Islet of Langerhans (tissue), 1 donor: ENCODE results near the gene BIRC3.

Experiments
- FAIRE-seq: peaks from one replicate; lab custom pipeline; 2011; peaks lifted over from hg19 to GRCh38; lab: Jason Lieb, UNC

The BIRC3 gene

GRCh38 chr11:102375720-102376399 is 58.6 kb downstream of the BIRC3 start:
- FAIRE-seq = no peak

GRCh38 chr11:102377891-102378290 is 60.6 kb downstream of the BIRC3 start:
- FAIRE-seq = no peak

- no peak for FAIRE-seq
These were observed 61.5 kb downstream of the BIRC3 start for GRCh38 chr11:102378818-102379217.

- FAIRE-seq = no peak
These were observed 65.1 kb downstream of the BIRC3 start for GRCh38 chr11:102382384-102382783.

- no peak for FAIRE-seq
These were observed 66.6 kb downstream of the BIRC3 start for GRCh38 chr11:102383839-102384238.

GRCh38 chr11:102384419-102385079 is 67.3 kb downstream of the BIRC3 start:
- no peak for FAIRE-seq

- no peak for FAIRE-seq
These were observed 68.1 kb downstream of the BIRC3 start for GRCh38 chr11:102385085-102386007.

- FAIRE-seq = no peak
These were observed 69.0 kb downstream of the BIRC3 start for GRCh38 chr11:102386136-102386734.

- no peak for FAIRE-seq
These were observed 69.9 kb downstream of the BIRC3 start for GRCh38 chr11:102387043-102387781.
